Activated CD4-positive, alpha-beta memory T cell treated with anti-CD3 and anti-CD28 coated beads for 36 hours (primary cell): ENCODE data around the gene MRPL37. TPM values are rescaled to one million over a fixed set of nuclear protein-coding genes. Genes with fewer than 3 reads are reported as not detected.
A peak's percentile ranks its signal among the peaks of the same experiment; 100 is the strongest.

Experiments
- CTCF ChIA-PET: fragments of 350-600 bp; sonication (Branson Sonifier 250); formaldehyde crosslinking; loops from one replicate; lab custom pipeline; 2021; ENCODE audit warnings: antibody characterized with exemption, inconsistent platforms; lab: Charles Lee
- POLR2A ChIA-PET: fragments of 350-600 bp; sonication (Branson Sonifier 250); formaldehyde crosslinking; loops from one replicate; lab custom pipeline; 2021; ENCODE audit warnings: antibody characterized with exemption; lab: Charles Lee
- DNase-seq: peaks from one replicate; pipeline ENCODE4 v3.0.0-alpha.2; 2020
- H3K27ac Mint-ChIP-seq: one replicate; pipeline ENCODE4 v1.8.0; 2021; ENCODE audit warnings: mixed read lengths
- H3K27me3 Mint-ChIP-seq: one replicate; pipeline ENCODE4 v1.8.0; 2021; ENCODE audit warnings: mixed read lengths
- H3K36me3 Mint-ChIP-seq: one replicate; pipeline ENCODE4 v1.8.0; 2021; ENCODE audit warnings: mixed read lengths
- H3K4me1 Mint-ChIP-seq: one replicate; pipeline ENCODE4 v1.8.0; 2021; ENCODE audit warnings: low read depth, mixed read lengths
- H3K4me3 Mint-ChIP-seq: one replicate; pipeline ENCODE4 v1.8.0; 2021; ENCODE audit warnings: mild to moderate bottlenecking, mixed read lengths
- H3K9me3 Mint-ChIP-seq: one replicate; pipeline ENCODE4 v1.8.0; 2021; ENCODE audit warnings: mixed read lengths
- intact Hi-C: fragments of 100-400 bp; cut with micrococcal nuclease; formaldehyde crosslinking; loops from one replicate; pipeline ENCODE4 v1.15.1; 2023
- total RNA-seq, 2 experiments: library from RNA; stranded (reverse); gene quantifications; one replicate each; pipeline ENCODE4 v1.2.3, GENCODE V29; 2021

The MRPL37 gene
- total RNA-seq, 2 experiments from 2014 or later = 157 to 166 TPM

DNA sequence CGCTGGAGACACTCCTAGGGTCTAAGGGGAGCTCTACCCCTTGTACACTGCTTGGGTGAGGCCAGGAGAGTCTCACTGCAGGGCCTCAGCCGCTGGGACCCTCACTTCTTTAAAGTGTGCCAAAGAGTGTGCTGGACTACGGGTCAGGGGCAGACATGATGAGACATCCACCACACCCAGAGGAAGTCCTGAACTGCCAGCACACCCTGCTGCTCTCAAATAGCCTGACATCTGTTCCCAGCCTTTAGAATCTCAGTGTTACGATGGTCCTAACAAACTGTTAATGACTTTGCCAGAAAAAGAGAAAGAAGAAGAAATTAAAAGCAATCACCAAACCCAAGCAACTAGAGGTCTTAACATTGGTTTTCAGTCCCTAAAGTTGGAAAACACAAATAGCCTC, 49.0 kb downstream of the MRPL37 start:
- ChIA-PET POLR2A (no interaction called here), CTCF (interaction anchor here (0.5 kb wide), 1 partner anchor 137 kb away, joined by 3 read pairs; no protein-coding TSS in a partner anchor)
- Mint-ChIP-seq H3K27ac (no peak overlapping the region), H3K9me3 (no peaks in the 10 kb centered on the region), H3K4me1 (no peaks in the 10 kb centered on the region), H3K4me3 (no peak overlapping the region), H3K27me3 (no peaks in the 10 kb centered on the region), H3K36me3 (peaks cover 2% of the 10 kb centered on the region)
- DNase-seq = no peak
- intact Hi-C loops = no loop called here

DNA sequence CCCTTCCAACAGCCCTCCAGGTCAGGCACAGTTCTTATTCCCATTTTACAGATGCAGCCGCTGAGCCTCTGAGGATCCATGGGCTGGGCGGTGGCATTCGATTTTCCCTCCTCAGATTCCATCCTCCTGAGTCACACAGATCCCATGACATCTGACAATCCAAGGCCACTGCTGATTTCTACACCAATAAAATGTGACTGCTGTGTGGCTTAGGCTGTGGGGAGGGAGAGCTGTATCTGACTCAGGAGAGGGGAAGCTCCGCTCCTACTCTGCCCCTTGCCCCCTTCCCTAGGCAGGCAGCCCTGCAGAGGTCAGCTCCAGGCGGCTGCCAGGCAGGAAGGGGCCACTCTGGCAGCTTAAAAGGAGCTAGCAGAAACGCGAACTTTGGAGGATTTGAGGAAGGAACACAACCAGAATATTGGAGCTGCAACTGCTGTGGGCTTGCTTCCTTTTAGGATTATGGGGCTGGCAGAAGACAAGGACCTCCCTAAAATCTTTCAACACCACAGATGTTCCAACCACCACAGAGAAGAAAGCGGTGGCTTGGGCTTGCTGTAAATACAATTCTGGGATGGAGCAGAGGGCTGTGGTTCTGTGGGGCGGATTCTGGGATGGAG, 50.0 kb downstream of the MRPL37 start:
- no peak overlapping the region for H3K27ac Mint-ChIP-seq

DNA sequence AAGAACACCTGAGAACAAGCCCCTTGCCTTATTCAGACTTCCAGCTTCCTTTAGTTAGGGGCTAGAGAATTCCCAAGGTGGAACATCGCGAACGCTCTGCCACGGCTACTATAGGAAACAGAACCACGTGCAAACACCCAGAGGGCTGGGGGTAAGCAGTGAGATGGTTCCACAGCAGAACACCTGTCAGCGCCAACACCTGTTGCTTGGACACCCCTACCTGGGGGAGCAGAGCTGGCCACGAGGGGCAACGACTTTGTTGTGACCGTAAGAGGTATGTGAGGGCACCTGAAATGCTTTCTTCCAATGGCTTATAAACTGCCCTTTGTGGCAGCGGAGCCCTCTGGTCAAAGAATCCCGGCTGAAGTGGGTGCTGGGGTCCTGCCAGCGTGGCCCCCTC, 50.7 kb downstream of the MRPL37 start:
- Mint-ChIP-seq H3K9me3 (no peaks in the 10 kb centered on the region), H3K27ac (no peak overlapping the region), H3K27me3 (no peaks in the 10 kb centered on the region), H3K4me1 (no peaks in the 10 kb centered on the region), H3K36me3 (peaks cover 2% of the 10 kb centered on the region), H3K4me3 (no peak overlapping the region)
- CTCF ChIA-PET = no interaction called here
- intact Hi-C loops = no loop called here
- POLR2A ChIA-PET = no interaction called here
- no peak for DNase-seq

More for the DNA sequence above, 50.0 kb downstream of the MRPL37 start:
- H3K4me3 Mint-ChIP-seq = no peak overlapping the region
- no peaks in the 10 kb centered on the region for H3K27me3 Mint-ChIP-seq
- no peaks in the 10 kb centered on the region for H3K4me1 Mint-ChIP-seq
- peaks cover 2% of the 10 kb centered on the region for H3K36me3 Mint-ChIP-seq
- ChIA-PET POLR2A (no interaction called here), CTCF (no interaction called here)
- intact Hi-C loops = no loop called here
- no peaks in the 10 kb centered on the region for H3K9me3 Mint-ChIP-seq
- no peak for DNase-seq

DNA sequence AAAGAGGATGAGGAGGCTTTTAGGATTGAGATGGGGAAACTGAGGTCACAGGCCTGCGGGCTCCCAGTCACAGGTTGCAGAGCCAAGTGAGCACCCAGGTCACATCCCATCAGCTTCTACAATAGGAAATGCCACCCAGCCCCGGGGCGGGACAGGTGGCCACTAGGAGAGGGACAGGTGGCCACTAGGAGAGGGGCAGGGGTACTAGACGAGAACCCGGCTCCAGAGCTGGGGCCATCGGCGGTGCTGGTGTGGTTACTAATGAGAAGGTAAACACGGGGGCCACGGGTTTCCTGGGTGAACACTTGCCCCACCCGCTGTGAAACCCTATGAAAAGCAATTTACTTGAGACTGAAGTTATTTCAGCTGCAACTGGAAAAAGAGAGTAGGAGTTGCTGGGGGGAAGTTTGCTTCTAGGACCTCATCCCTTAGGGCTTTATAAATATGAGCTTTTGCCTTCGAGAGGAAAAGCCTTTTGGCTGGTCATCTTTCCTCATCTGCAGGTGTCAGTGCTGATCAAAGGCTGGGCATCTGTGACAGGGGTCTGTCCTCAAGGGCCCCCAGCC, 52.5 kb downstream of the MRPL37 start:
- Mint-ChIP-seq H3K27me3 (no peaks in the 10 kb centered on the region), H3K4me1 (no peaks in the 10 kb centered on the region), H3K9me3 (no peaks in the 10 kb centered on the region), H3K27ac (no peak overlapping the region), H3K36me3 (peaks cover 2% of the 10 kb centered on the region), H3K4me3 (no peak overlapping the region)
- ChIA-PET POLR2A (no interaction called here), CTCF (no interaction called here)
- no peak for DNase-seq
- intact Hi-C loops = no loop called here

DNA sequence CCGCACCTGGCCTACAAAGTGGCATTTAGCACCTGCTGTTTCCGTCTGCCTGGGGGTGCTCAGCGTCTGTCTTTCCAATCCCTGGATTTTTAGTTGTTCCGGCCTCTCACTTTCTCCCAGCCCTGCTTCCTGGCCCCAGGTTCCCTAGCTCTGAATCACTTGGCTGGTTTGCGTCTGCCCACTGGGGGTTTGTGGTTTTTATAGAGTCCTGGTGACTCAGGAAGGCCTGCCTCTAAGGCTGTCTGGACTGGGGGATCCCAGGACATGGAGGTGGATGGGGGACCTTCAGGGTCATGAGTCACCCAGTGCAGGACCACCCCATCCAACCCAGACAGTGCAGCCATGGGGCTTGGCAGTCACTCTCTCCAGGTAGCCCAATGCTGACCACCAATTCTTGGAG, 53.5 kb downstream of the MRPL37 start:
- CTCF ChIA-PET = interaction anchor here (0.6 kb wide), 1 partner anchor 393 kb away, joined by 3 read pairs; no protein-coding TSS in a partner anchor
- no peak for DNase-seq
- no peaks in the 10 kb centered on the region for H3K4me1 Mint-ChIP-seq
- H3K4me3 Mint-ChIP-seq = no peak overlapping the region
- H3K27me3 Mint-ChIP-seq = no peaks in the 10 kb centered on the region
- intact Hi-C loops = no loop called here
- no peaks in the 10 kb centered on the region for H3K9me3 Mint-ChIP-seq
- POLR2A ChIA-PET = no interaction called here
- peaks cover 2% of the 10 kb centered on the region for H3K36me3 Mint-ChIP-seq
- no peak overlapping the region for H3K27ac Mint-ChIP-seq

DNA sequence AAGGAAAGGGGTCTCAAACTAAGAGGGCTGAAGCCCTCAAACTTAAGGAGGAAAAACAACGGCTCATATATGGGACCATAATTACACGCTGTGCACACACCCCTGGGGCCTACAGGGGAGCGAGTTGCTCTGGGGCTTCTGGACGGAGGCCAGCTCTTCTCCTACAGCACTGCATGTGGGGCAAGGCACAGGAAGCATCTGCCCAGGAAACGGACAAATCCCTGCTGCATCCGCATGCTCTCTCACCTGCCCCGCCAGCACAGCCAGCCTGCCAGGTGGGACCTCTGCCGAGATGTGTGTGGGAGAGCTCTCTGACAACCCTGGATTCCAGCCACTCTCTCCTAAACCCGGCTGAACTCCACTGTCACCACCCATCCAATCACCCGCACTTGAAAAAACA, 54.1 kb downstream of the MRPL37 start:
- Mint-ChIP-seq H3K4me3 (no peak overlapping the region), H3K36me3 (peaks cover 2% of the 10 kb centered on the region), H3K27me3 (no peaks in the 10 kb centered on the region), H3K27ac (no peak overlapping the region), H3K9me3 (no peaks in the 10 kb centered on the region), H3K4me1 (no peaks in the 10 kb centered on the region)
- DNase-seq = no peak
- ChIA-PET POLR2A (no interaction called here), CTCF (interaction anchor here (0.6 kb wide), 1 partner anchor 393 kb away, joined by 3 read pairs; no protein-coding TSS in a partner anchor)
- intact Hi-C loops = no loop called here

DNA sequence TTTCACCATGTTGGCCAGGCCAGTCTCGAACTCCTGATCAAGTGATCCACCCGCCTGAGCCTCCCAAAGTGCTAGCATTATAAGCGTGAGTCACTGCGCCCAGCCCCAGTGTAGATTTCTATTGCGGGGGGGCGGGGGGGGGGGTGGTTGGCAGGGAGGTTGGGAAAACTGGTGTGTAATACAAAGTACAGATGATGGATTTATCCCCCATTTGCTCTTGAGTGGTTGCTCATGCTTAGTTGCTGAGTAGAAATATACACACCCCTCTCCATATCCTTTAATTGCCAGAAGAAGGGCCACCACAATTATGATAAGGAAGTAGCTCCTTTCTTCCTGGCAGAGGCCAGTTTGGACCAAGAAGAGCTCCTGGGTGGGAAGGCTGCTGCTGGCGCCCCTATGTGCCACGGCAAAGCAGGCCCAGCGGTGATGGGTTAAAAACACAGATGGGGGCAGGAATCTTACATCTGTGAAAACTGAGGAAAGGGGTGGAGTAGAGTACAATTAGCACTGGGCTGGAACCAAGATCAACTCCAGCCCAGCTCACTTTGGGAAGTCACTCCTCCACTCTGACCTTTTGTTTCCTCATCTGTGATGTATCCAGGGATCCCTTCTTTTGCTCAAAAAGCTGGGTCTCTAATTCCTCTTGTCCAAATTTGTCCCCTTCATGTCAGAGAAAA, 55.2 kb downstream of the MRPL37 start:
- intact Hi-C loops = no loop called here
- ChIA-PET CTCF (no interaction called here), POLR2A (no interaction called here)
- Mint-ChIP-seq H3K9me3 (no peaks in the 10 kb centered on the region), H3K27ac (no peak overlapping the region), H3K36me3 (peaks cover 2% of the 10 kb centered on the region), H3K4me1 (no peaks in the 10 kb centered on the region), H3K27me3 (no peaks in the 10 kb centered on the region), H3K4me3 (no peak overlapping the region)
- no peak for DNase-seq

DNA sequence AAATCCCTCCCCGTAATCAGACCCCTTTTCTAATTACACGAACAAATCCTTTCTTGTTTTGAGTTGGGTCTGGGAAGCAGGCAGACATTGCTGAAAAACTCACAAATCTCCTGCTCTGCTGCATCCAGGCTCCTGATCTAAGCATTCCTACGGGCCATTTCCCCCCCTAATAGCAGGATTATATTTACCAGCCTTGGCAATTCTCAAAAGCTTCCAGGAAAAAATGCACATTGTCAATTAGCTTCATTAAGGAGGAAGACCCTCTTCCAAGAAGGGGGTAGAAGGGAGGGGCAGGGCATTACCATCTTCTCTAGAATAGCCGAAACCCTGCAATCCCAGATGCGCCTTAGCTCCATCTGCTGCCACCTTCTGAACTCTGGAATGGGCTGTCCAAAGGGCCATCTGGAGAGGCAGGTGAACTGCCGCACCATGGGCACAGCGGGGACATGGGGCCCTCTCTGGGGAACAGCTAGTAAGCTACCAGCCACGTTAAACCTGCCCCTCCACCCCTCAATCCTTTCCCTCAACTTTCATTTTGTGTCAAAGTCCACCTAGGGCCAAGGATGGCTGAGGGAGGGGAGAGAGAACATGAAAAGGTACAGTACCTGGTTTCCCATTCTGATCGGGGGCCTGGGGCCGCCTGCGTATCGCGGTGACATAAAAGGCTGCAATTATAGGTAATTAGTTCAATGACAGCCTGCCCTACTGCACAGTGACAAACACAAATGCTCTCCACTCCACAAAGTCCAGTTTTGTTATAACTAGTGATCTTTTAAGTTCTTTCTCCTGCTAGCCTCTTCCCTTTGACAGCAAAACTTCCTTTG, 56.8 kb downstream of the MRPL37 start:
- Mint-ChIP-seq H3K27ac (no peak overlapping the region), H3K4me1 (no peaks in the 10 kb centered on the region), H3K27me3 (no peaks in the 10 kb centered on the region), H3K9me3 (no peaks in the 10 kb centered on the region), H3K36me3 (no peaks in the 10 kb centered on the region), H3K4me3 (no peak overlapping the region)
- CTCF ChIA-PET = no interaction called here
- POLR2A ChIA-PET = interaction anchor here (0.6 kb wide), 1 partner anchor 130 kb away, joined by 5 read pairs; no protein-coding TSS in a partner anchor
- DNase-seq = no peak
- intact Hi-C loops = no loop called here

DNA sequence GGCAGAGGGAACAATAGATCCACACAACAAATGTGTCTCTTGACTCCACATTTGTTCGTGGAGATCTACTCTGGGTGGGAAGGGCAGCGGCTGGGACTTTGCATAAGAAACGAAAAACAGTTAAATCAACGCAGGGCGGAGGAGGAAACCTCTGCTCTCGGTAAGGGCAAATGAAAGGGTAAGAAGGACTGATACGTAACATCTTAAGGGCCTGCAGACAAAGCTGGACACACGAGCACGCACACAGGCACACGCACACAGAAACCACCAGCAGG, 57.3 kb downstream of the MRPL37 start:
- peak overlapping the region; percentile 3 for H3K27ac Mint-ChIP-seq
- ChIA-PET POLR2A (no interaction called here), CTCF (no interaction called here)
- no peak for DNase-seq
- intact Hi-C loops = no loop called here
- no peaks in the 10 kb centered on the region for H3K4me1 Mint-ChIP-seq
- H3K27me3 Mint-ChIP-seq = no peaks in the 10 kb centered on the region
- no peaks in the 10 kb centered on the region for H3K36me3 Mint-ChIP-seq
- no peaks in the 10 kb centered on the region for H3K9me3 Mint-ChIP-seq
- H3K4me3 Mint-ChIP-seq = no peak overlapping the region

DNA sequence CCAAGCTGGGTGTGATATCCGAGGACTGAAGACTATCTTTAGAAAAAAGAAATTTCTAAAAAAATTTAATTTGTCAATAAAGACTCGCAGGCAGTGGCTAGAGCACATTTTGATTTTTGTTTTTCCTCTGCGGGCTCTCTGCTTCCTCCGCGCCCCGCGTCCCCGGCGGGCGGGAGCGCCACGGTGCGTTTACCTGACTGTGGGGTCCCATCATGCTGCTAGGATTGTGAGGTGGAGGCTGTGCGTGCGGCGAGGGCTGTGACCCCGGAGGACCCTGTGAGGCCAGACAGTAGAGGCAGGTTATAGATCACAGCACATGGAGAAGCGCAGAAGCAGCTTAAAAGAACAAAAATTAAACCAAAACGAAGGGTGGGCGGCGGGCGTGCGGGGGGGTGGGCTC, 57.9 kb downstream of the MRPL37 start:
- Mint-ChIP-seq H3K36me3 (no peaks in the 10 kb centered on the region), H3K4me3 (no peak overlapping the region), H3K9me3 (no peaks in the 10 kb centered on the region), H3K27ac (no peak overlapping the region), H3K27me3 (no peaks in the 10 kb centered on the region), H3K4me1 (no peaks in the 10 kb centered on the region)
- intact Hi-C loops = no loop called here
- no peak for DNase-seq
- ChIA-PET CTCF (no interaction called here), POLR2A (no interaction called here)

DNA sequence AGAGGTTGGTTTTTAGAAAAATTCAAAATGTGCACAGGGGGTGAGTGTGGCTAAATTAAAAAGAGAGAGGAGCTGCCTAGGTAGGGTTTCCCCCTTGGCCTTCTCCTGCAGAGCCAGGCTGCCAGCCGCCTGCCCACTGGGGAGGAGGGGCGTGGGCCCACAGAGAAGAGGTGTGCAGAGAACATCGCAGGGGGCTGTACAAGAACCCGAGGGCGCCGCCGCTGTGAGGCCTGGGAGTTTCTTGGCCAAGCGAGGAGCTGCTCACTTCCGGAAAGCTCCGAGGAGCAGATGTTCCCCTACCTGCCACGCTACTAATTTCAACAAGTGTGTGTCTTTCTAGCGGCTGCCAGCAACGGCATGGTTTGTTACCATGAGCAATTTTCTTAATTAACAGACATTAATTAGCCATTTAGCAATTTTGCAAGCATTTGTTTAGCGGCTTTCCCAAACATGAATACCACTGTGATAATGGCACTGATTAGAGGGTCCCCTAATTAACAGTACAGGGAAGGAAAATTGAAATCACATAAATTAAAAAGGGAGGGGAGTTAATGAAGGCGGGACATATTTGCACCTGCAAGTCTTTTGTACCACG, 59.7 kb downstream of the MRPL37 start:
- CTCF ChIA-PET = no interaction called here
- POLR2A ChIA-PET = no interaction called here

DNA sequence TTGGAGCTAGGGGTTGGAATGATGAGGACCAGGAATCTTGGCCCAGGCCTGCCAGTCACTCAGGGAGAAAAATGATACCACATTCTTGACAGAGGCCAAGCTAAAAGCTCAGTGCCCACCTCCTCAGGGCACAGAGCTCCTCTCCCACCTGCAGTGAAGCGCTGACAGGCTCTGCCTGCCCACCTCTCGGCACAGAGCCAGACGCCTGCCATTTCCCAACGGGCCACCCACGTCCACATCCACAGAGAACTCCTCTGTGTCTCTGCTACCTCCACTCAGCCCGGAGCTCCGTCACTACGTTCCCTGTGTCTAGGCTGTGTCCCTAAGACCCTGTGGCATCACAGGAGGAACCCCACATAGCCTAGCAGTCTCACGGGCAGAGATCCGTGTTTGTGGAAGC, 60.8 kb downstream of the MRPL37 start:
- ChIA-PET CTCF (interaction anchor here (0.7 kb wide), 1 partner anchor 28 kb away, joined by 3 read pairs; no protein-coding TSS in a partner anchor), POLR2A (no interaction called here)
- Mint-ChIP-seq H3K27me3 (no peaks in the 10 kb centered on the region), H3K4me1 (peaks cover 7% of the 10 kb centered on the region), H3K4me3 (no peak overlapping the region), H3K27ac (no peak overlapping the region), H3K36me3 (no peaks in the 10 kb centered on the region), H3K9me3 (no peaks in the 10 kb centered on the region)
- intact Hi-C loops = no loop called here
- DNase-seq = no peak

More for the DNA sequence above, 59.7 kb downstream of the MRPL37 start:
- H3K4me3 Mint-ChIP-seq = no peak overlapping the region
- H3K27me3 Mint-ChIP-seq = no peaks in the 10 kb centered on the region
- no peaks in the 10 kb centered on the region for H3K36me3 Mint-ChIP-seq
- no peak for DNase-seq
- H3K27ac Mint-ChIP-seq = no peak overlapping the region
- peaks cover 4% of the 10 kb centered on the region for H3K4me1 Mint-ChIP-seq
- no peaks in the 10 kb centered on the region for H3K9me3 Mint-ChIP-seq
- intact Hi-C loops = no loop called here
